ENCODE data around the gene PTPRN2.

DNA sequence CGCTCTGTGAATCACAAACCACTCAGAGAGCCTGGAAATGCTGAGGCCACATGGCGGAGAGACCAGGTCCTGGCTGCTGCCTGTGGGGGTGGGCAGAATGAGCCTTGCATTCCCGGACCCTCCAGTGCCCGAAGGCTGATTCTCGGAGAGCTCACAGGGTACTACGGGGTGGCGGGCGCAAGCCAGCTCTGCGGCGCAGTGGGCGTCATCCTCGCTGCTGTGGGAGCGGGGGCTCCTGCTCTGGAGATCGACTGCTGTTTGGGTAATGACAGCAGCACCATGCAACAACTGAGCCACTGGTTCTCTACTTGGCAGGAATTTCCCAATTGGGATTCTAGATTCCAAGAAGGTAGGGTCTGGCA, 108.0 kb downstream of the PTPRN2 start:
- TF ChIP-seq, protein P1, sequence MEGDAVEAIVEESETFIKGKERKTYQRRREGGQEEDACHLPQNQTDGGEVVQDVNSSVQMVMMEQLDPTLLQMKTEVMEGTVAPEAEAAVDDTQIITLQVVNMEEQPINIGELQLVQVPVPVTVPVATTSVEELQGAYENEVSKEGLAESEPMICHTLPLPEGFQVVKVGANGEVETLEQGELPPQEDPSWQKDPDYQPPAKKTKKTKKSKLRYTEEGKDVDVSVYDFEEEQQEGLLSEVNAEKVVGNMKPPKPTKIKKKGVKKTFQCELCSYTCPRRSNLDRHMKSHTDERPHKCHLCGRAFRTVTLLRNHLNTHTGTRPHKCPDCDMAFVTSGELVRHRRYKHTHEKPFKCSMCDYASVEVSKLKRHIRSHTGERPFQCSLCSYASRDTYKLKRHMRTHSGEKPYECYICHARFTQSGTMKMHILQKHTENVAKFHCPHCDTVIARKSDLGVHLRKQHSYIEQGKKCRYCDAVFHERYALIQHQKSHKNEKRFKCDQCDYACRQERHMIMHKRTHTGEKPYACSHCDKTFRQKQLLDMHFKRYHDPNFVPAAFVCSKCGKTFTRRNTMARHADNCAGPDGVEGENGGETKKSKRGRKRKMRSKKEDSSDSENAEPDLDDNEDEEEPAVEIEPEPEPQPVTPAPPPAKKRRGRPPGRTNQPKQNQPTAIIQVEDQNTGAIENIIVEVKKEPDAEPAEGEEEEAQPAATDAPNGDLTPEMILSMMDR (conservative IDR thresholded peaks at IDR 0.05), result no peak
- no peak for TF ChIP-seq EZH2 (IDR thresholded peaks at IDR 0.05; ENCODE audit: low read depth)

Measured in PC-9 (cell line).